ENCODE results near the gene PRKCH. TPM values are rescaled to one million over a fixed set of nuclear protein-coding genes. Genes with fewer than 3 reads are reported as not detected.
A peak's percentile ranks its signal among the peaks of the same experiment; 100 is the strongest.

The PRKCH gene
- total and polyA plus RNA-seq, 7 donors, result 4.2 to 19.9 (median 10.0) TPM

GRCh38 chr14:61280526-61281185 lies 40.7 kb upstream of the PRKCH start:
- intact Hi-C loops (cut with DNase I), result no loop called here
- TF ChIP-seq POLR2A (IDR thresholded peaks at IDR 0.05) (no peak), EP300 (IDR thresholded peaks at IDR 0.05) (no peak), POLR2AphosphoS5 (IDR thresholded peaks at IDR 0.05) (peak in 1 of 4 donors; percentile 18)
- TF ChIP-seq, protein P1, sequence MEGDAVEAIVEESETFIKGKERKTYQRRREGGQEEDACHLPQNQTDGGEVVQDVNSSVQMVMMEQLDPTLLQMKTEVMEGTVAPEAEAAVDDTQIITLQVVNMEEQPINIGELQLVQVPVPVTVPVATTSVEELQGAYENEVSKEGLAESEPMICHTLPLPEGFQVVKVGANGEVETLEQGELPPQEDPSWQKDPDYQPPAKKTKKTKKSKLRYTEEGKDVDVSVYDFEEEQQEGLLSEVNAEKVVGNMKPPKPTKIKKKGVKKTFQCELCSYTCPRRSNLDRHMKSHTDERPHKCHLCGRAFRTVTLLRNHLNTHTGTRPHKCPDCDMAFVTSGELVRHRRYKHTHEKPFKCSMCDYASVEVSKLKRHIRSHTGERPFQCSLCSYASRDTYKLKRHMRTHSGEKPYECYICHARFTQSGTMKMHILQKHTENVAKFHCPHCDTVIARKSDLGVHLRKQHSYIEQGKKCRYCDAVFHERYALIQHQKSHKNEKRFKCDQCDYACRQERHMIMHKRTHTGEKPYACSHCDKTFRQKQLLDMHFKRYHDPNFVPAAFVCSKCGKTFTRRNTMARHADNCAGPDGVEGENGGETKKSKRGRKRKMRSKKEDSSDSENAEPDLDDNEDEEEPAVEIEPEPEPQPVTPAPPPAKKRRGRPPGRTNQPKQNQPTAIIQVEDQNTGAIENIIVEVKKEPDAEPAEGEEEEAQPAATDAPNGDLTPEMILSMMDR (IDR thresholded peaks at IDR 0.05), result peak in 1 of 4 experiments; percentile 2
- Histone ChIP-seq H3K4me1 (peaks cover 0 to 16% (median 9%) of the 10 kb centered on the region in 4 donors), H3K9me3 (no peaks in the 10 kb centered on the region), H3K27ac (peak overlapping the region; percentile 41 to 75 (median 51)), H3K27me3 (peaks cover 10 to 61% (median 24%) of the 10 kb centered on the region in 3 donors), H3K4me3 (peak overlapping the region; percentile 22 to 49 (median 44)), H3K36me3 (no peaks in the 10 kb centered on the region)
- DNase-seq, result no peak
- WGBS, 2 donors, result 1% methylated on average over 81 of the region's 81 CpGs

GRCh38 chr14:61281186-61281947 lies 40.0 kb upstream of the PRKCH start, which contains the start of gene TMEM30B:
TMEM30B (minus strand) TSS chr14:61281338; CDS start chr14:61281147, 191 bp downstream.
- H3K27me3 ChIP-seq, result peaks cover 10 to 60% (median 24%) of the 10 kb centered on the region in 3 donors
- H3K27ac ChIP-seq, result peak within 1 kb of the TSS; percentile 41 to 75 (median 51)
- intact Hi-C loops (cut with DNase I), result no loop called here
- peaks cover 0 to 23% (median 9%) of the 10 kb centered on the region in 4 donors for H3K4me1 ChIP-seq
- no peak for DNase-seq
- H3K9me3 ChIP-seq, result no peaks in the 10 kb centered on the region
- H3K36me3 ChIP-seq, result no peaks in the 10 kb centered on the region
- TF ChIP-seq POLR2AphosphoS5 (IDR thresholded peaks at IDR 0.05) (no peak), POLR2A (IDR thresholded peaks at IDR 0.05) (peak in 1 of 2 donors; percentile 67)
- H3K4me3 ChIP-seq, result peak within 1 kb of the TSS; percentile 22 to 49 (median 44)
- WGBS, 2 donors, result 6 to 19% methylated on average over 43 of the region's 43 CpGs

DNA sequence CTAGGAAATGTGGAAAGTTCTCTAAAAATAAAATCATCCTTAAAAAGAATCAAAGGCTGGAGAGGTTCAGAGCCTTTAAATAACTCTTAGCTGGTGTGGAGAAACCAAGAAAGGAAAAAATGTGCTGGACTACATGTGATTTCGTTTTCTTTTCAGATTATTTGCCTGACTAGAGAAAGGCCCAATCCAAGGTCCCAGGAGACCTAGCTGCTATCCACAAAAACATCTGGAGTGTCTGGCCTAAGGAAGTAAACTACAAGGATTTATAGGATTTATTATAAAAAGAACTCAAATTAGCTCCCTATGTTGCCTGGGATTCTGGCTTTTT lies 39.5 kb upstream of the PRKCH start:
- H3K27ac ChIP-seq, result peak overlapping the region in 1 of 4 donors; percentile 75
- 12 to 69% methylated on average over 1 of the region's 1 CpG for WGBS, 2 donors

DNA sequence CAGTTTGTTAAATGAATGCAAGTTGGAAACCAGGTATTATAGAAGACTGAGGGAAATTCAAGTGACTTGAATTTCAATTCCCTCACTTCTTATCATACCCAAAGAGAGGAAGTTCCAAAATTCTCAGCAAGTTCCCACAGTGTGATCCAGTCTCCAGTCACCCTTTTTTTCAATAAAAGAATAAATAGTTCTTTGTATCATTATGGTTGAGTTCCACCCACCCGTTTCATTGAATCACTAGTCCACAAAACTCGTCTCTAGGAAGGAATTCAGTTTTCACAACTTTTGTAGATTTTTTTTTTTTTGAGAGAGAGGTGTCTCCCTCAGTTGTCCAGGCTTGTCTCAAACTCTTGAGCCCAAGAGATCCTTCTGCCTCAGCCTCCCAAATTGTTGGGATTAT lies 38.6 kb upstream of the PRKCH start:
- Histone ChIP-seq H3K4me1 (peaks cover 0 to 23% (median 9%) of the 10 kb centered on the region in 4 donors), H3K27ac (no peak overlapping the region), H3K9me3 (no peaks in the 10 kb centered on the region), H3K4me3 (no peak overlapping the region), H3K27me3 (peaks cover 10 to 57% (median 24%) of the 10 kb centered on the region in 3 donors), H3K36me3 (no peaks in the 10 kb centered on the region)
- no peak for TF ChIP-seq EP300 (IDR thresholded peaks at IDR 0.05)
- no peak for TF ChIP-seq POLR2AphosphoS5 (IDR thresholded peaks at IDR 0.05)
- TF ChIP-seq, protein P1 (IDR thresholded peaks at IDR 0.05), result no peak
- TF ChIP-seq POLR2A (IDR thresholded peaks at IDR 0.05), result no peak
- intact Hi-C loops (cut with DNase I), result no loop called here
- 88 to 89% methylated on average over 2 of the region's 2 CpGs for WGBS, 2 donors
- DNase-seq, result no peak

More for the DNA sequence above, 39.5 kb upstream of the PRKCH start:
- H3K4me3 ChIP-seq, result no peak overlapping the region
- H3K27me3 ChIP-seq, result peaks cover 10 to 60% (median 24%) of the 10 kb centered on the region in 3 donors
- intact Hi-C loops (cut with DNase I), result no loop called here
- no peak for TF ChIP-seq POLR2AphosphoS5 (IDR thresholded peaks at IDR 0.05)
- TF ChIP-seq POLR2A (IDR thresholded peaks at IDR 0.05), result no peak
- TF ChIP-seq EP300 (IDR thresholded peaks at IDR 0.05), result no peak
- TF ChIP-seq, protein P1 (IDR thresholded peaks at IDR 0.05), result no peak
- no peak for DNase-seq
- peaks cover 0 to 23% (median 9%) of the 10 kb centered on the region in 4 donors for H3K4me1 ChIP-seq
- H3K36me3 ChIP-seq, result no peaks in the 10 kb centered on the region
- no peaks in the 10 kb centered on the region for H3K9me3 ChIP-seq

DNA sequence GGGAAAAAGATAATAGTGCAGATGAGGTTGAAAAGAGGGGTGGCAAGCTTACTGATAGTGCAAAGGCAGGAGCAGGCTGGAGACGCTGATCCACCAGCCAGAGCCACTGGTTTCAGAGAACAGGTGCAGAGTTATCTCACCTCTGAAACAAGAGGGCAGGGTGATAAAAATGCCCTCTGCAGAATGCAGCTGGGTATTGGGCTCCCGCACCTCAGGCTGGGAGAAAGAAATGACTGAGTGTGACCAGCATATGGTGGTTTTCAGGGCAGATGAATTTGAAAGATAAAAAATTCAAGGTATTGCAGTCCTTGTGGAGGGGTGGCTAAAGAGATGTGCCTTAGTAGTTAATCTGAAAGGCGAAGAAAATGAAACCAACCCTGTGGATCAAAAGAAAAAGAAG lies 37.4 kb upstream of the PRKCH start:
- no peaks in the 10 kb centered on the region for H3K9me3 ChIP-seq
- peaks cover 0 to 23% (median 9%) of the 10 kb centered on the region in 4 donors for H3K4me1 ChIP-seq
- peaks cover 10 to 45% (median 24%) of the 10 kb centered on the region in 3 donors for H3K27me3 ChIP-seq
- no peak for DNase-seq
- H3K36me3 ChIP-seq, result no peaks in the 10 kb centered on the region
- no peak overlapping the region for H3K27ac ChIP-seq
- TF ChIP-seq EP300 (IDR thresholded peaks at IDR 0.05) (no peak), POLR2AphosphoS5 (IDR thresholded peaks at IDR 0.05) (no peak), POLR2A (IDR thresholded peaks at IDR 0.05) (no peak)
- TF ChIP-seq, protein P1 (IDR thresholded peaks at IDR 0.05), result no peak
- WGBS, 2 donors, result 34 to 62% methylated on average over 3 of the region's 3 CpGs
- H3K4me3 ChIP-seq, result no peak overlapping the region
- intact Hi-C loops (cut with DNase I), result no loop called here

All from sigmoid colon (tissue), 7 donors.